Activated CD4-positive, alpha-beta T cell treated with anti-CD3 and anti-CD28 coated beads for 36 hours (primary cell): ENCODE data around the gene FOS. TPM values are rescaled to one million over a fixed set of nuclear protein-coding genes. Genes with fewer than 3 reads are reported as not detected.
A peak's percentile ranks its signal among the peaks of the same experiment; 100 is the strongest.
"Not testable (repeated sequence)": the region's sequence is repeated elsewhere in the genome, so short reads cannot be mapped to it uniquely, and the experiment has no call there.

Experiments used
- ATAC-seq: fragments of 200-7000 bp; cut with Tn5 transposase; one replicate; pipeline ENCODE4 v1.10.0; 2021; ENCODE audit warnings: mild to moderate bottlenecking, moderate library complexity
- CTCF ChIA-PET: fragments of 350-600 bp; sonication (Branson Sonifier 250); formaldehyde crosslinking; loops from one replicate; lab custom pipeline; 2021; ENCODE audit warnings: antibody characterized with exemption; lab: Charles Lee
- POLR2A ChIA-PET: fragments of 350-600 bp; sonication (Branson Sonifier 250); formaldehyde crosslinking; loops from one replicate; lab custom pipeline; 2021; ENCODE audit warnings: antibody characterized with exemption, inconsistent platforms; lab: Charles Lee
- DNase-seq: peaks from one replicate; pipeline ENCODE4 v3.0.0-alpha.2; 2020
- H3K27ac Mint-ChIP-seq: one replicate; pipeline ENCODE4 v1.8.0; 2021; ENCODE audit warnings: mixed read lengths
- H3K27me3 Mint-ChIP-seq: one replicate; pipeline ENCODE4 v1.8.0; 2021; ENCODE audit warnings: mixed read lengths
- H3K36me3 Mint-ChIP-seq: one replicate; pipeline ENCODE4 v1.8.0; 2021; ENCODE audit warnings: low read depth, mixed read lengths
- H3K4me1 Mint-ChIP-seq: one replicate; pipeline ENCODE4 v1.8.0; 2021; ENCODE audit warnings: mixed read lengths
- H3K4me3 Mint-ChIP-seq: one replicate; pipeline ENCODE4 v1.8.0; 2021; ENCODE audit warnings: mild to moderate bottlenecking, moderate library complexity, mixed read lengths
- H3K9me3 Mint-ChIP-seq: one replicate; pipeline ENCODE4 v1.8.0; 2021; ENCODE audit warnings: low read depth, mixed read lengths
- intact Hi-C, 2 experiments: fragments of 100-400 bp; cut with DNase I in 1 of 2; cut with micrococcal nuclease in 1 of 2; formaldehyde crosslinking; loops; one replicate each; pipeline versions ENCODE4 v1.14.2 to v1.15.1; 2022 to 2024; cut with DNase I, micrococcal nuclease
- total RNA-seq, 2 experiments: library from RNA; stranded (reverse); gene quantifications; one replicate each; pipeline ENCODE4 v1.2.3, GENCODE V29; 2021

FOS gene
- total RNA-seq, 2 experiments from 2014 or later: 16.0 to 21.1 TPM

GRCh38 chr14:75303381-75303789 is 24.8 kb downstream of the FOS start:
- no peaks in the 10 kb centered on the region for H3K27me3 Mint-ChIP-seq
- H3K27ac Mint-ChIP-seq: no peak overlapping the region
- H3K4me1 Mint-ChIP-seq: peaks cover 32% of the 10 kb centered on the region
- ChIA-PET CTCF (interaction anchor here (0.6 to 13.1 kb wide), 15 partner anchors 9 to 351 kb away, joined by 3 to 221 read pairs (median 6); partner anchors contain the start of gene NEK9), POLR2A (interaction anchor here (0.8 kb wide), 1 partner anchor 275 kb away, joined by 3 read pairs; the partner anchor contains the start of gene FLVCR2)
- no peaks in the 10 kb centered on the region for H3K36me3 Mint-ChIP-seq
- intact Hi-C loops: loop anchor here (1.0 to 10.0 kb wide), 5 partner anchors 171 to 681 kb away; partner anchors contain the start of genes EIF2B2 (in 1 of the 2), IFT43 (in 1 of the 2) and TGFB3 (in 1 of the 2)
- no peak overlapping the region for H3K4me3 Mint-ChIP-seq
- DNase-seq (peak; percentile 77), ATAC-seq (peak; percentile 40)
- H3K9me3 Mint-ChIP-seq: no peaks in the 10 kb centered on the region

GRCh38 chr14:75306410-75306809 is 27.8 kb downstream of the FOS start:
- H3K9me3 Mint-ChIP-seq, ATAC-seq, H3K27me3 Mint-ChIP-seq, H3K4me3 Mint-ChIP-seq, DNase-seq, H3K27ac Mint-ChIP-seq, H3K36me3 Mint-ChIP-seq, POLR2A ChIA-PET: not testable (repeated sequence)
- peaks cover 25% of the 10 kb centered on the region for H3K4me1 Mint-ChIP-seq
- intact Hi-C loops: loop anchor here (2.0 to 10.0 kb wide), 5 partner anchors 146 to 678 kb away; partner anchors contain the start of genes IFT43 (in 1 of the 2) and TGFB3 (in 1 of the 2)
- CTCF ChIA-PET: interaction anchor here (0.9 to 13.1 kb wide), 10 partner anchors 153 to 348 kb away, joined by 3 to 221 read pairs (median 5); no protein-coding TSS in a partner anchor

GRCh38 chr14:75306927-75307699 is 28.5 kb downstream of the FOS start:
- ChIA-PET POLR2A (no interaction called here), CTCF (interaction anchor here (1.0 to 9.0 kb wide), 20 partner anchors 11 to 347 kb away, joined by 3 to 57 read pairs (median 4); no protein-coding TSS in a partner anchor)
- Mint-ChIP-seq H3K9me3 (no peaks in the 10 kb centered on the region), H3K4me3 (no peak overlapping the region), H3K4me1 (peaks cover 20% of the 10 kb centered on the region), H3K27me3 (no peaks in the 10 kb centered on the region), H3K27ac (no peak overlapping the region), H3K36me3 (no peaks in the 10 kb centered on the region)
- intact Hi-C loops: loop anchor here (1.0 to 10.0 kb wide), 9 partner anchors 145 to 678 kb away; partner anchors contain the start of genes IFT43 (in 1 of the 2) and TGFB3 (in 1 of the 2)
- DNase-seq (peak; percentile 60), ATAC-seq (peak; percentile 67)

GRCh38 chr14:75307700-75308379 is 29.2 kb downstream of the FOS start:
- Mint-ChIP-seq H3K36me3 (no peaks in the 10 kb centered on the region), H3K27me3 (no peaks in the 10 kb centered on the region), H3K4me3 (no peak overlapping the region), H3K4me1 (peaks cover 14% of the 10 kb centered on the region), H3K27ac (no peak overlapping the region), H3K9me3 (no peaks in the 10 kb centered on the region)
- POLR2A ChIA-PET: no interaction called here
- DNase-seq (peak; percentile 89), ATAC-seq (peak; percentile 73)
- intact Hi-C loops: loop anchor here (1.0 to 10.0 kb wide), 9 partner anchors 144 to 677 kb away; partner anchors contain the start of genes IFT43 (in 1 of the 2) and TGFB3 (in 1 of the 2)
- CTCF ChIA-PET: interaction anchor here (0.7 to 9.0 kb wide), 29 partner anchors 12 to 353 kb away, joined by 3 to 57 read pairs (median 5); partner anchors contain the start of genes ERG28 and TTLL5

GRCh38 chr14:75308991-75309390 is 30.4 kb downstream of the FOS start:
- ChIA-PET CTCF (interaction anchor here (0.7 to 9.0 kb wide), 25 partner anchors 13 to 352 kb away, joined by 3 to 57 read pairs (median 4); partner anchors contain the start of genes ERG28 and TTLL5), POLR2A (interaction anchor here (0.6 to 0.7 kb wide), 3 partner anchors 9 to 345 kb away, joined by 3 to 8 read pairs (median 6); no protein-coding TSS in a partner anchor)
- H3K36me3 Mint-ChIP-seq, DNase-seq, ATAC-seq, H3K9me3 Mint-ChIP-seq, H3K4me3 Mint-ChIP-seq, H3K27me3 Mint-ChIP-seq, H3K27ac Mint-ChIP-seq, H3K4me1 Mint-ChIP-seq: not testable (repeated sequence)
- intact Hi-C loops: loop anchor here (5.0 to 10.0 kb wide), 3 partner anchors 143 to 676 kb away; partner anchors contain the start of genes IFT43 (in 1 of the 2) and TGFB3 (in 1 of the 2)

- H3K36me3 Mint-ChIP-seq, DNase-seq, H3K4me1 Mint-ChIP-seq, H3K27me3 Mint-ChIP-seq, ATAC-seq, H3K4me3 Mint-ChIP-seq, POLR2A ChIA-PET, H3K27ac Mint-ChIP-seq, H3K9me3 Mint-ChIP-seq: not testable (repeated sequence)
- intact Hi-C loops: loop anchor here (5.0 to 10.0 kb wide), 3 partner anchors 143 to 675 kb away; partner anchors contain the start of genes IFT43 (in 1 of the 2) and TGFB3 (in 1 of the 2)
- CTCF ChIA-PET: interaction anchor here (0.7 to 9.0 kb wide), 15 partner anchors 12 to 404 kb away, joined by 3 to 57 read pairs (median 4); partner anchors contain the start of gene ERG28
Measured at GRCh38 chr14:75309561-75309960, 30.9 kb downstream of the FOS start.

GRCh38 chr14:75310295-75311111 is 31.9 kb downstream of the FOS start:
- CTCF ChIA-PET: interaction anchor here (0.6 to 9.0 kb wide), 4 partner anchors 63 to 344 kb away, joined by 3 to 57 read pairs (median 6); no protein-coding TSS in a partner anchor
- no peak for DNase-seq
- Mint-ChIP-seq H3K9me3 (no peaks in the 10 kb centered on the region), H3K27ac (no peak overlapping the region), H3K36me3 (no peaks in the 10 kb centered on the region), H3K4me1 (peaks cover 9% of the 10 kb centered on the region), H3K27me3 (no peaks in the 10 kb centered on the region), H3K4me3 (no peak overlapping the region)
- POLR2A ChIA-PET: no interaction called here
- no peak for ATAC-seq
- intact Hi-C loops: no loop called here

GRCh38 chr14:75311356-75311755 is 32.7 kb downstream of the FOS start:
- intact Hi-C loops: no loop called here
- CTCF ChIA-PET: interaction anchor here (0.9 to 9.0 kb wide), 2 partner anchors 64 to 343 kb away, joined by 3 to 57 read pairs; no protein-coding TSS in a partner anchor
- POLR2A ChIA-PET: no interaction called here
- no peaks in the 10 kb centered on the region for H3K9me3 Mint-ChIP-seq
- H3K27ac Mint-ChIP-seq: no peak overlapping the region
- no peaks in the 10 kb centered on the region for H3K36me3 Mint-ChIP-seq
- H3K4me3 Mint-ChIP-seq: no peak overlapping the region
- H3K27me3 Mint-ChIP-seq: no peaks in the 10 kb centered on the region
- peaks cover 9% of the 10 kb centered on the region for H3K4me1 Mint-ChIP-seq
- DNase-seq (no peak), ATAC-seq (no peak)

- CTCF ChIA-PET: interaction anchor here (1.1 kb wide), 2 partner anchors 18 to 178 kb away, joined by 3 read pairs; no protein-coding TSS in a partner anchor
- peaks cover 7% of the 10 kb centered on the region for H3K4me1 Mint-ChIP-seq
- no peak overlapping the region for H3K4me3 Mint-ChIP-seq
- intact Hi-C loops: no loop called here
- no peaks in the 10 kb centered on the region for H3K27me3 Mint-ChIP-seq
- H3K27ac Mint-ChIP-seq: no peak overlapping the region
- POLR2A ChIA-PET: interaction anchor here (0.5 kb wide), 2 partner anchors 195 to 355 kb away, joined by 6 to 7 read pairs; no protein-coding TSS in a partner anchor
- no peaks in the 10 kb centered on the region for H3K9me3 Mint-ChIP-seq
- no peaks in the 10 kb centered on the region for H3K36me3 Mint-ChIP-seq
- no peak for DNase-seq
- no peak for ATAC-seq
Measured at GRCh38 chr14:75312341-75312740, 33.7 kb downstream of the FOS start.

GRCh38 chr14:75313294-75313693 is 34.7 kb downstream of the FOS start:
- Mint-ChIP-seq H3K27me3 (no peaks in the 10 kb centered on the region), H3K9me3 (no peaks in the 10 kb centered on the region)

More at GRCh38 chr14:75313294-75313693, 34.7 kb downstream of the FOS start:
- ATAC-seq (no peak), DNase-seq (no peak)
- H3K4me3 Mint-ChIP-seq: no peak overlapping the region
- H3K27ac Mint-ChIP-seq: no peak overlapping the region
- ChIA-PET CTCF (interaction anchor here (0.6 to 1.1 kb wide), 5 partner anchors 8 to 177 kb away, joined by 3 read pairs; no protein-coding TSS in a partner anchor), POLR2A (no interaction called here)
- H3K4me1 Mint-ChIP-seq: peaks cover 2% of the 10 kb centered on the region
- intact Hi-C loops: no loop called here
- H3K36me3 Mint-ChIP-seq: no peaks in the 10 kb centered on the region
